WI38 (cell line): ENCODE results near the gene ZNF165.
A peak's percentile ranks its signal among the peaks of the same experiment; 100 is the strongest.
"Not testable (repeated sequence)": the region's sequence is repeated elsewhere in the genome, so short reads cannot be mapped to it uniquely, and the experiment has no call there.

Source experiments
- H3K4me3 ChIP-seq: 2 replicates; pipeline ENCODE4 v1.5.1; 2011; ENCODE audit warnings: low read depth, mild to moderate bottlenecking, control low read depth, low read length
- CTCF ChIP-seq: IDR thresholded peaks from 2 replicates; pipeline ENCODE4 v1.5.1; 2012; ENCODE audit warnings: low read depth, mild to moderate bottlenecking, control low read depth, low read length

The ZNF165 gene

GRCh38 chr6:28080381-28080630 is at the start of gene ZNF165:
Gene ZNF165 (plus strand): TSS chr6:28080568. CDS start chr6:28085481, 4,913 bp downstream.
- H3K4me3 ChIP-seq: peak within 1 kb of the TSS; percentile 74

- H3K4me3 ChIP-seq: no peak overlapping the region
- no peak for TF ChIP-seq CTCF
These were observed 26.8 kb upstream of the ZNF165 start for GRCh38 chr6:28053584-28053983.

DNA sequence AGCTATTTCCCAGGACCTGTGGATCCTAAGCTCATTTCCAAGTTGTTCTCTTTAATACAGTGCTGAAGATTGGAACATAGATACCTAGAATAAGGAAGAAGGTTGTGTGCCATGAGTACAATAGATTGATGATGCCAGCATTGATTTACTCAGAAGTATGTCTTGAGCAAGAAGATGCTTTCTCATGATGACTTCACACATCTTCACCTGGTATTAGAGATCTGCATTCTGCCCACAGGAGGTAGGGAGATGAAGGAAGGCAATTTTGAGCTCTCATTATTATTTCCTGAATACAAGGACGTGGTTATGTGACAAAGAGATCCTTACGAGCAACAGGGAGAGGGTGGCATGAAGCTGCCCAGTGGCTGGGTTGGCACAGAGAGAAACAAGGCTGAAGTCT is 20.0 kb upstream of the ZNF165 start:
- TF ChIP-seq CTCF: no peak
- no peak overlapping the region for H3K4me3 ChIP-seq

DNA sequence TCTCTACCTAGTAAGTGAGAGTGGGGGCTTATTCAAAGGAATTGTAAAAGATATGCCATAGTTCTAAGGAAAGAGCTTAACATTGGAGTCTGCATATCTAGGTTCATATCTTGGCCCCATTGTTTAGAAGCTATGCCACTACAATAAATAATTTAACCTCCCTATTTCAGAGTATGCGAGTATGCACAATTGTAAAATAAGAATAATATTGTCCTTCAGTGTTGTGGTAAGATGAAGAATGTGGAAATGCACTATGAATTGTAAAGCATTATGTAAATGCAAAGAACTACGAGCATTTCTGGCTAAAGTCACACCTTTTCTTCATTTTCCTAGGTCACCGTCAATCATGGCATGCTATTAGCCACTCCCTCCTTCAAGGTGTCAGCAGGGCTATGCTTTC is 16.1 kb upstream of the ZNF165 start:
- no peak overlapping the region for H3K4me3 ChIP-seq
- TF ChIP-seq CTCF: no peak

DNA sequence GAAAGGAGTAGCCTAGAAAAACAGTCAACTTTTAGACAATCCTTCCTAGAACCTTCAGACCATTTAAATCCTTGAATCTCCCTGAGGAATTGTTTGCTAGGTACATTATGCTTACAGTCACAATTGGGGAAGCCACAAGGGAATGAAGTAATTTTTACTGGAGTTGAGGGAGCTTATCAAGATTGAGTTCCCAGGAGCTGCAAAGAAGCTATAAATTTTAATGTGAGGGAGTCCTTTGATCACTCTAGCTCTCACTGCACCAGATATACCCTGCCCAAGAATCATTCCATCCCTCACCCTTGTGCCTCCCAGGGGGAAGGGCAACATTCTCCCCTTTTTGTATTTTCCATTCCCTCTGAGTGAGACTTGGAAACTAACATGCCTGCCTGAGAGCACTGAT is 12.3 kb upstream of the ZNF165 start:
- H3K4me3 ChIP-seq: no peak overlapping the region
- no peak for TF ChIP-seq CTCF

DNA sequence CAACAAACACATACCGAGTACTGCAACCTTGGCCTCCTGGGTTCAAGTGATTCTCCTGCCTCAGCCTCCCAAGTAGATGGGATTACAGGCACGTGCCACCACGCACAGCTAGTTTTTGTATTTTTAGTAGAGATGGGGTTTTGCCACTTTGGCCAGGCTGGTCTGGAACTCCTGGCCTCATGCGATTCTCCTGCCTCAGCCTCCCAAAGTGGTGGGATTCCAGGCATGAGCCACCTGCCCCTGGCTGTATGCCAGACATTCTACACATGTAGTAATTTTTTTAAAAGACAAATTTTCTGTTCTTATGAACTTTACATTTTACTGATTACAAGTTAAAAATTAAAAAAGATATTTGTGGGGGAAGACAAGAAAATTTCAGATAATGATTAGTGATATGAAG is 9.4 kb upstream of the ZNF165 start:
- H3K4me3 ChIP-seq: not testable (repeated sequence)

GRCh38 chr6:28078050-28078449 is 2.3 kb upstream of the ZNF165 start:
- H3K4me3 ChIP-seq: no peak overlapping the region
- TF ChIP-seq CTCF: no peak

- TF ChIP-seq CTCF: no peak
These were observed 1.5 kb upstream of the ZNF165 start for GRCh38 chr6:28078836-28079235.

More at GRCh38 chr6:28078836-28079235, 1.5 kb upstream of the ZNF165 start:
- no peak overlapping the region for H3K4me3 ChIP-seq
